GM12878 (cell line): ENCODE results near the gene RICTOR.

Experiments used
- CTCF ChIP-seq, 3 experiments: IDR thresholded peaks in 2 of 3; conservative IDR thresholded peaks in 1 of 3; 2 replicates each; pipeline ENCODE4 v1.5.1; 2011; ENCODE audit warnings: low read depth in 3 of 3, low read length in 3 of 3, mild to moderate bottlenecking in 3 of 3, control low read depth in 2 of 3, moderate library complexity in 2 of 3, inconsistent platforms in 1 of 3, mixed read lengths in 1 of 3; ENCODE audit not compliant: control insufficient read depth in 2 of 3, insufficient read depth in 1 of 3; ENCODE audit errors: extremely low read depth in 1 of 3
- EP300 ChIP-seq, 2 experiments: fragments of 150-350 bp in 1 of 2; IDR thresholded peaks; 2 replicates each; pipeline ENCODE4 v1.6.1; 2011 to 2012; ENCODE audit warnings: low read depth in 2 of 2, low read length in 2 of 2, borderline replicate concordance in 1 of 2, improper control_type of control experiment in 1 of 2, inconsistent platforms in 1 of 2; ENCODE audit not compliant: control insufficient read depth in 1 of 2
- HDAC6 ChIP-seq: fragments of 200-600 bp; sonication (generic); IDR thresholded peaks from one replicate; pipeline ENCODE4 v1.8.0; 2017; ENCODE audit warnings: antibody characterized with exemption; ENCODE audit not compliant: unreplicated experiment
- KAT2A ChIP-seq: conservative IDR thresholded peaks from 2 replicates; pipeline ENCODE4 v1.6.1; 2011; ENCODE audit warnings: low read depth, low read length; ENCODE audit not compliant: control insufficient read depth
- NFYB ChIP-seq: IDR thresholded peaks from 2 replicates; pipeline ENCODE4 v1.6.1; 2011; ENCODE audit warnings: low read depth, mild to moderate bottlenecking, low read length, improper control_type of control experiment, moderate library complexity; ENCODE audit not compliant: insufficient read depth
- PBX3 ChIP-seq: IDR thresholded peaks from 2 replicates; pipeline ENCODE4 v1.6.1; 2011; ENCODE audit warnings: mild to moderate bottlenecking, low read depth, low read length, moderate library complexity; ENCODE audit not compliant: insufficient replicate concordance
- POLR2A ChIP-seq: IDR thresholded peaks from 2 replicates; pipeline ENCODE4 v1.6.1; 2011; ENCODE audit warnings: low read depth, mild to moderate bottlenecking, low read length
- POLR2AphosphoS2 ChIP-seq: IDR thresholded peaks from 2 replicates; pipeline ENCODE4 v1.6.1; 2011; ENCODE audit warnings: low read depth, mild to moderate bottlenecking, low read length, improper control_type of control experiment, moderate library complexity
- SMAD1 ChIP-seq: fragments of 450-650 bp; IDR thresholded peaks from 2 replicates; pipeline ENCODE4 v1.6.1; 2018; ENCODE audit warnings: mild to moderate bottlenecking, low read depth; ENCODE audit not compliant: partially characterized antibody
- SRF ChIP-seq, 2 experiments: IDR thresholded peaks; 2 replicates each; pipeline ENCODE4 v1.6.1; 2011; ENCODE audit warnings: low read depth in 2 of 2, low read length in 2 of 2, mild to moderate bottlenecking in 1 of 2, moderate library complexity in 1 of 2
- TF ChIP-seq, protein P1 (sequence below): IDR thresholded peaks from 2 replicates; pipeline ENCODE4 v1.6.1; 2011; ENCODE audit warnings: borderline replicate concordance, low read depth, mild to moderate bottlenecking, moderate library complexity, mixed read lengths, low read length; ENCODE audit not compliant: insufficient read depth; ENCODE audit errors: extremely low read length

- TF ChIP-seq SMAD1 (no peak), CTCF (IDR thresholded peaks at IDR 0.05 in 2 of 3, conservative IDR thresholded peaks at IDR 0.05 in 1 of 3; ENCODE audit: control insufficient read depth in 2 of 3, extremely low read depth in 1 of 3, insufficient read depth in 1 of 3, low read depth in 3 of 3, low read length in 3 of 3) (no peak), HDAC6 (no peak), EP300 (IDR thresholded peaks at IDR 0.05; ENCODE audit: borderline replicate concordance in 1 of 2, control insufficient read depth in 1 of 2, low read depth in 2 of 2, low read length in 2 of 2) (no peak), PBX3 (no peak), SRF (IDR thresholded peaks at IDR 0.05; ENCODE audit: low read depth in 2 of 2, low read length in 2 of 2) (no peak), POLR2AphosphoS2 (no peak), POLR2A (no peak), NFYB (no peak), KAT2A (no peak)
- TF ChIP-seq, protein P1, sequence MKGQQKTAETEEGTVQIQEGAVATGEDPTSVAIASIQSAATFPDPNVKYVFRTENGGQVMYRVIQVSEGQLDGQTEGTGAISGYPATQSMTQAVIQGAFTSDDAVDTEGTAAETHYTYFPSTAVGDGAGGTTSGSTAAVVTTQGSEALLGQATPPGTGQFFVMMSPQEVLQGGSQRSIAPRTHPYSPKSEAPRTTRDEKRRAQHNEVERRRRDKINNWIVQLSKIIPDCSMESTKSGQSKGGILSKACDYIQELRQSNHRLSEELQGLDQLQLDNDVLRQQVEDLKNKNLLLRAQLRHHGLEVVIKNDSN, result no peak
Measured at GRCh38 chr5:38923661-38924451, 150.3 kb downstream of the RICTOR start.
